Esophagus squamous epithelium (tissue), 5 donors: ENCODE results near the gene ASAP2. TPM values are rescaled to one million over a fixed set of nuclear protein-coding genes. Genes with fewer than 3 reads are reported as not detected.

Experiments used
- DNase-seq: peaks from one replicate; lab custom pipeline; 2025; lab: John Stamatoyannopoulos, UW
- H3K27ac ChIP-seq, 4 donors: fragments of 200-600 bp; sonication (generic); one replicate each; pipeline ENCODE4 v1.5.1; 2016 to 2019; ENCODE audit warnings: mild to moderate bottlenecking in 1 of 4
- H3K27me3 ChIP-seq, 4 donors: fragments of 200-600 bp; sonication (generic); 1 replicate in 3 of 4; 2 replicates in 1 of 4; pipeline versions ENCODE4 v1.5.1 to v1.6.0; 2017 to 2021; ENCODE audit warnings: antibody characterized with exemption in 1 of 4
- H3K36me3 ChIP-seq, 3 donors: fragments of 200-600 bp; sonication (generic); one replicate each; pipeline ENCODE4 v1.5.1; 2016 to 2019
- H3K4me1 ChIP-seq, 3 donors: fragments of 200-600 bp; sonication (generic); one replicate each; pipeline ENCODE4 v1.5.1; 2017 to 2019
- H3K4me3 ChIP-seq, 4 donors: fragments of 200-600 bp; sonication (generic); 1 replicate in 3 of 4; 2 replicates in 1 of 4; pipeline ENCODE4 v1.5.1; 2016 to 2019; ENCODE audit warnings: mild to moderate bottlenecking in 2 of 4, moderate library complexity in 1 of 4
- H3K9me3 ChIP-seq, 3 donors: fragments of 200-600 bp; sonication (generic); one replicate each; pipeline ENCODE4 v1.5.1; 2016 to 2019
- CTCF ChIP-seq, 6 experiments: fragments of 450-650 bp in 4 of 6; fragments of 200-600 bp in 2 of 6; sonication (generic) in 2 of 6; IDR thresholded peaks; one replicate each; pipeline ENCODE4 v1.5.1; 2016 to 2019; ENCODE audit warnings: antibody characterized with exemption in 6 of 6, mild to moderate bottlenecking in 4 of 6, moderate library complexity in 4 of 6
- POLR2A ChIP-seq, 4 donors: fragments of 450-650 bp; IDR thresholded peaks; one replicate each; pipeline ENCODE4 v1.6.1; 2017; ENCODE audit warnings: antibody characterized with exemption in 4 of 4, mild to moderate bottlenecking in 4 of 4, moderate library complexity in 3 of 4
- WGBS, 2 donors: methylation state at CpG; one replicate each; pipeline ENCODE4 v1.1.5; 2018; 5-methylcytosine and 5-hydroxymethylcytosine counted together
- intact Hi-C: fragments of 100-400 bp; cut with DNase I; formaldehyde crosslinking; loops from one replicate; pipeline ENCODE4 v1.15.0; 2022
- total RNA-seq, 4 donors: library from RNA; depleted of rRNA; stranded (reverse); fragments of >200 nt; gene quantifications; one replicate each; pipeline ENCODE4 v1.1.0, GENCODE V29; 2016
- donor health status: DM: yes; HTN: yes; CAD: no.

ASAP2 gene
- total RNA-seq, 4 donors from 2014 or later, result 3.3 to 15.3 (median 6.9) TPM

DNA sequence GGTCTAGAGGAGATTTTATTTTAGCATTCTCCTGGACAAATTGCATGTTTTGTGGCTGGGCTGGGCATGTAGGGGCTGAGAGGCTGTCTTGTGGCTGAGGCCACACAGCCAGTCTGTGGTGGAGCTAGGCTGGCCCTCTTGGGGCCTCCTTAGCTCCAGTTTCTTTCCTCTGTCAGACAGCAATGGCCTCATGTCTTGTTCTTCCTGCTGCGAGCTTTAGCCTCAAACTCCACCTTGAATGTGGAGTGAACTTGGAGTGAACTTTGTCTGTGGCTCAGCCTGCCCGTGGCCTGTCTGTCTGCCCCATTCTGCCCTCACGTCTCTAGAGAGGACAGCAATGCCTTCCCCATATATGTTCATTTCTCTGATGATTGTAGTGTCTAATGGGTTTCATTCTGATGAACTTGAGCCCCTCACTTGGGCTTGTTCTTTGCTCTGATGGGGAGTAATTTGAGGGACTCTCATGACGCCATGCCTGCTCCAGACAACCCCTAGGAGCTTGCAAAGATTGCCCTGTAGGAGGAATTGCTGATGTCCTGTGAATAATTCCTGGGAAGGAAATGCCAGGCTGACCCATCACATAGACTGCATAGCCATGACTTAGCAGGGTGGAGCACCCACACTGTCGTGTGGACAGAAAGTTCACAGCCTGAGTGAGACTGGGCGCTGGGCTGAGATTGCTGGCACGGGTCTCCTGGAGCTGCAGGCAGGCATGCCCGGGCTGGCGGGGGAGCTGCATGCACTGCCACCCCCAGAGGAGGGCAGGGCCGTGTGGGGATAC lies 42.6 kb downstream of the ASAP2 start:
- no peaks in the 10 kb centered on the region for H3K9me3 ChIP-seq
- no peaks in the 10 kb centered on the region for H3K27me3 ChIP-seq
- H3K36me3 ChIP-seq, result no peaks in the 10 kb centered on the region
- 32 to 47% methylated on average over 5 to 10 of the region's 10 CpGs for WGBS, 2 donors
- H3K4me3 ChIP-seq, result no peak overlapping the region
- H3K27ac ChIP-seq, result peak overlapping the region; percentile 21 to 73 (median 55)
- H3K4me1 ChIP-seq, result peaks cover 16 to 79% (median 47%) of the 10 kb centered on the region in 3 donors
- DNase-seq, result no peak
- intact Hi-C loops, result no loop called here
- no peak for TF ChIP-seq CTCF (IDR thresholded peaks at IDR 0.05)
- TF ChIP-seq POLR2A (IDR thresholded peaks at IDR 0.05), result no peak

DNA sequence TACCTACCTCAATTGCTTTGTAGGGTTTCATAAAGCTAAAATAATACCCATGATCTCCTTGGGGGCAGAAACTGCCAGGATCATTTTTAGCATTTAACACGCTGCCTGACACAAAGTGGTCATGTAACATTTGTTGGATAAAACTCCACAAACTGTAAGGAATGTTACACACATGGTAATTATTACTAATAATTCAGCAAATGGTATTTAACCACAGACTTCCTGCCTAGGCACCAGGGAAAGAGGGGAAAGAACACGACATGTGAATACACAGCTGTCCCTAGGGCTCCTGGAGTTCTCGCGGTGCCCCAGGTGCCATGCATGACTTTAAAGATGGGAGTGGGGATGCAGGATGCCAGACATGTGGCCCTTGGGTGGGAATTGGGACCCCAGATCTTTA lies 43.5 kb downstream of the ASAP2 start:
- H3K9me3 ChIP-seq, result no peaks in the 10 kb centered on the region
- no peaks in the 10 kb centered on the region for H3K27me3 ChIP-seq
- intact Hi-C loops, result no loop called here
- TF ChIP-seq CTCF (IDR thresholded peaks at IDR 0.05) (no peak), POLR2A (IDR thresholded peaks at IDR 0.05) (no peak)
- no peaks in the 10 kb centered on the region for H3K36me3 ChIP-seq
- H3K27ac ChIP-seq, result peak overlapping the region; percentile 21 to 73 (median 44)
- H3K4me1 ChIP-seq, result peaks cover 16 to 77% (median 44%) of the 10 kb centered on the region in 3 donors
- no peak for DNase-seq
- WGBS, 2 donors, result 70 to 82% methylated on average over 4 of the region's 4 CpGs
- no peak overlapping the region for H3K4me3 ChIP-seq

DNA sequence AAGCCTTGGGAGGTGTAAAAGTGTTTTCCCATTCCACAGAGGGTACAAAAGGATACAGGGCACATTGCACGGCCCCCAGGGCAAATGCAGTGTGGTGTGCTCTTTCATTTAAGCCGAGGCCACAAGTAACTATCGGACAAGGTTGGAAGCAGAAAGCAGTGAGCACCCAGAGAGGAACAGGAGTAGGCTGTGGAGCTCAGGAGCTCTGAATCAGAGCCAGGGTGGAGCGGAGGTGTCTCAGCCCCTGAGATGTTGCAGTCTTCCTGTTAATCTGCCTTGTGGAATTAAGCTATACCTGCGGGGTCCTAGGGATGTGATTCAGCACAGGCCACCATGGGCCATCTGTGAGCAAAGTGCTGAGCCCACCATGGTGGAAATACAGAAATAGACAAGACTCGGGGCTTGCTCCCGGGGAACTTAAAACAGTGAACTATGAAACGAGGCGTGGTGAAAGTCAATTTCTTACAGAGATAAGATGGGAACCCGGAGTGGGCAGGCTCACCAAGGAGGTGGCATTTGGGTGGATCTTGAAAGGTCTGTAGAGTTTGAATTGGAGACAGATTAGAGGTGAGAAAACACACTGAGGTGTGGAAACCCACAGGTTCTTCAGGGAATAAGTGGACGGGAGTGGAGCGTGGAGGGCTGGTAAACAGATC lies 44.0 kb downstream of the ASAP2 start:
- peaks cover 16 to 77% (median 38%) of the 10 kb centered on the region in 3 donors for H3K4me1 ChIP-seq
- WGBS, 2 donors, result 81 to 88% methylated on average over 10 to 11 of the region's 12 CpGs
- H3K36me3 ChIP-seq, result no peaks in the 10 kb centered on the region
- TF ChIP-seq POLR2A (IDR thresholded peaks at IDR 0.05) (no peak), CTCF (IDR thresholded peaks at IDR 0.05) (no peak)
- intact Hi-C loops, result no loop called here
- peak overlapping the region in 3 of 4 donors; percentile 59 to 73 (median 64) for H3K27ac ChIP-seq
- no peaks in the 10 kb centered on the region for H3K27me3 ChIP-seq
- DNase-seq, result no peak
- H3K4me3 ChIP-seq, result no peak overlapping the region
- H3K9me3 ChIP-seq, result no peaks in the 10 kb centered on the region

GRCh38 chr2:9251154-9252001 lies 44.8 kb downstream of the ASAP2 start:
- no peaks in the 10 kb centered on the region for H3K9me3 ChIP-seq
- H3K27ac ChIP-seq, result peak overlapping the region in 2 of 4 donors; percentile 39 to 59
- DNase-seq, result no peak
- no peaks in the 10 kb centered on the region for H3K27me3 ChIP-seq
- H3K4me1 ChIP-seq, result peaks cover 16 to 75% (median 38%) of the 10 kb centered on the region in 3 donors
- no peak overlapping the region for H3K4me3 ChIP-seq
- 56 to 65% methylated on average over 16 of the region's 16 CpGs for WGBS, 2 donors
- no peak for TF ChIP-seq CTCF (IDR thresholded peaks at IDR 0.05)
- no peak for TF ChIP-seq POLR2A (IDR thresholded peaks at IDR 0.05)
- no peaks in the 10 kb centered on the region for H3K36me3 ChIP-seq
- intact Hi-C loops, result no loop called here
